Stimulated activated CD4-positive, alpha-beta T cell treated with anti-CD3 and anti-CD28 coated beads, TNF-alpha, amount 100 ng/mL, for 48 hours (primary cell): ENCODE measurements around the gene ANKRD40.
"Not testable (repeated sequence)": the region's sequence is repeated elsewhere in the genome, so short reads cannot be mapped to it uniquely, and the experiment has no call there.

Experiments
- DNase-seq, 3 donors: peaks; one replicate each; pipeline ENCODE4 v3.0.0-alpha.2; 2020; ENCODE audit warnings: low read depth in 3 of 3

ANKRD40 gene

DNA sequence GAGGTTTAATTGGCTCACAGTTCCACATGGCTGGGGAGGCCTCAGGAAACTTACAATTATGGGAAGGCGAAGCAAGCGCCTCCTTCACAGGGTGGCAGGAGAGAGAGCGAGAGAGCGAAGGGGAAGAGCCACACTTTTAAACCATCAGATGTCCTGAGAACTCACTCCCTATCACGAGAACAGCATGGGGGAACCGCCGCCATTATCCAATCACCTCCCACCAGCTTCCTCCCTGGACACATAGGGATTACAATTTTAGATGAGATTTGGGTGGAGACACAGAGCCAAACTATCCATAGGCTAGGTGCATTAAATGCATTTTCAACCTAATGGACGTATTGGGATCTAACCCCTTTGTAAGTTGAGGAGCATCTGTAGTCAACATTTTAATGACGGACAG is 4.9 kb upstream of the ANKRD40 start:
- no peak for DNase-seq

DNA sequence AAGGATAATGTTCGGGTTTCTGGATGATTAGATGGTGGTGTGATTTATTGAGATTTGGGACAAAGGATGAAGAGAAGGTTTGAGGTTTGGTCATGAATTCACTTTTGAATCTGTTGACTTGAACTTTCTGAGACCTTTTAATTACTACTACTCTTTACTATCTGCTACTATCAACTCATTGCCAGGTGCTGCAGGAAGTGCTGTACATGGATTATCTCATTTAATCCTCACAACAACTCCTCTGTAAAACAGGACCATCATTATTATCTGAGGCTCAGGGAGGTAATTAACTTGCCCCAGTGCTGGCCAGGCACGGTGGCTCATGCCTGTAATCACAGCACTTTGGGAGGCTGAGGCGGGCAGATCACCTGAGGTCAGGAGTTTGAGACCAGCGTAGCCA is 2.9 kb upstream of the ANKRD40 start:
- DNase-seq = no peak

DNA sequence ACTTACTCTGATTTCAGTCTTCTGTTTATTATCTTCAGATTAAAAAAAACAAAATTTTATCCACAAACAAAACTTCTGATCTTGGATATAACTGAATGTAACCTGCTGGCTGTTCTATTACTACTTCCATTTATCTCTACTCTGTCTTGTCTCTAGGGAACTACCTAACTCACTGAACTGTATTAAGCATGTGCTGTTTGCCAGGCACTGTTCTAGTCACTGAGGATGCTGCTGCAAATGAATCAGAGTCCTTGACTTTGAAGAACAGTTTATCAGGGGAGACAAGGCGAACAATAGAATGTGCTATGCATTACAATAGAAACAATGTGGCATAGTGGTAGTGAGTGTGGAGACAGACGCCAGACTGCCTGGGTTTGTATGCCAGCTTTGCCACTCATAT is 2.3 kb upstream of the ANKRD40 start:
- no peak for DNase-seq

DNA sequence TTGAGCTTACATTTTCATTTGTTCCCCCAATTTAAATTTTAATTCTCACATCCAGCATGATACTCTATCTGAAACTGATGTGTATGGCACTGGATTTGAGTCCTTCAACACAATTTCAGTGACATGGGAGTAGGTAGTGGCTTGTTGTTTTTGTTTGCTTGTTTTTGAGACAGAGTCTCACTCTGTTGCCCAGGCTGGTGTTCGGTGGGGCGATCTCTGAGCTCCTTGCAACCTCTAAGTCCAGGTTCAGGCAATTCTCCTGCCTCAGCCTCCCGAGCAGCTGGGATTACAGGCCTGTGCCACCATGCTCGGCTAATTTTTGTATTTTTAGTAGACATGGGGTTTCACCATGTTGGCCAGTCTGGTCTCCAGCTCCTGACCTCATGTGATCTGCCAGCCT is 1.3 kb upstream of the ANKRD40 start:
- not testable (repeated sequence) for DNase-seq

DNA sequence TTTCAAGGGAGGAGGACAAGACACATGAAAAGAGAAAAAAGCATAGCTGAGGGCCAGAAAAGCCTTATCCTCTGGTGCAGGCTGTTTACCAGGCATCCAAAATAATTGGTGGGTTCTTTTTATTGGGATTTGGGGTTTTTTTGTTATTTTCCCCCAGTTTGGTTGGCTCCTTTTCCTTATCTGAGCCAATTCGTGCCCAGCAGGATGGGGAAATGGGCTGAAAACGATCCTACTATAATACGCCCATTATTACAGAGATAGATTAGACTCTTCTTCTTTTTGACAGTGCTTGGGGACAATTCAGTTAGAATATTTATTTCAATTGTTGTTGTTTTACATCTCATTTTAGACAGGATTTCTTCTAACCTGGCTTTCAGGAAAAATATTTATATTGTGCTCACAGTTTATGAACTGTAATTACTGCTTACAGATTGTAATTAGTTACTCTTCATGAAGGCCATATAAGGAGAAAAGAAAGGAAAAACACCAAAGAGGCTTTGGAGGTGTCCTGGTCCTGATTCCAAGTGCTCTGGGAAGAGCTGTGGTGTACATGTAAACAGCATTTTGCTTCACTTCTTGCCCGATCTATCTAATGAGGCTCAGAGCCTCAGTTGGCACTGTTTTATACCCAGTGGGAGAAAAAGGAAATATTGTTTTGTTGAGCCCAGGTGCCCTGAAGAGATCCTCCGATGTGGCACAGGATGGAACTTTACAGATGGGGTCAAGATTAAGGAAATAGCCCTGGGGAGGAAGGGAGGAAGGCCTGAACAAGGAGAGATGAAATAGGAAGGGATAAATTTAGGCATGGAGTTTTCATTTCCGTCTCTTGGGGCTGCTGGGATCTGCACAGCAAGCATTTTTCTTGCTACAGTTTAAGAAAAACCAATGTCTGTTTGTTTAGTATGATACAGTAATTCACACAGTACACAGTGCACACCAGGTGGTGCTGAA is 611 bp upstream of the ANKRD40 start:
- no peak for DNase-seq

DNA sequence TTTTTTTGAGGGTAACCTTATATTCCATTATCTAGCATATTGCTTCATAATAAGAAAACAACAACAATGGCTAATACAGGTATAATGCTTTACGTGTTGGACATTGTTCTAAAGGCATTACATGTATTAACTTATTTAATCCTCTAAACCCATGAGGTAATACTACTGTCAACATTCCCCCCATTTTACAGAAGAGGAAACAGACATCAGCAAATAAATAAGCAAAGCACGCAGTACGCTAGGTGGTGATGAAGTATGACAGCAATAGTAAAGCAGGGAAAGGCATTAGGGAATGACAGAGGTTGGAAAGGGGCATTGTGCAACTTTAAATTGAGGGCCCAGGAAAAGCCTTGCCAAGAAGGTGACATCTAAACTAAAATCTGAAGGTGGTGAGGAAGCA is 4.6 kb downstream of the ANKRD40 start:
- no peak for DNase-seq

DNA sequence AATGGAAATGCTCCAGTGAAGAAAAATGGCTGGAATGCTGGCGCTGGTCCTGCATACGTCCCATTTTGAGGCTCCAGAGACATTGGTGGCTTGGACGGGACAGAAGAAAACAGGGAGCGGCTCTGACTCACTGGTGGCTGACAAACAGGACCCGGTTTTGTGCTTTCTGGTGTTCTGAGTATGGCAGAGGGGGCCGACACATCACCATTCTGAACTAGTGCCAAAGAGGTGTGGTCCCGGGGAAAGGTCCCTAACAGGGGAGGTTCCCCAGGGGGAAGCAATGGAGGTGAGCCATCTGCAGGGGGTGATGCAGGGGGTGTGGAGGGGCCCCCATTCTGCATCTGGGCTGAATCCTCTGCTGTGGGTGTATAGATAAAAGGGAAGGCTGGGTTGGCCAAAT is 8.3 kb downstream of the ANKRD40 start:
- no peak for DNase-seq

DNA sequence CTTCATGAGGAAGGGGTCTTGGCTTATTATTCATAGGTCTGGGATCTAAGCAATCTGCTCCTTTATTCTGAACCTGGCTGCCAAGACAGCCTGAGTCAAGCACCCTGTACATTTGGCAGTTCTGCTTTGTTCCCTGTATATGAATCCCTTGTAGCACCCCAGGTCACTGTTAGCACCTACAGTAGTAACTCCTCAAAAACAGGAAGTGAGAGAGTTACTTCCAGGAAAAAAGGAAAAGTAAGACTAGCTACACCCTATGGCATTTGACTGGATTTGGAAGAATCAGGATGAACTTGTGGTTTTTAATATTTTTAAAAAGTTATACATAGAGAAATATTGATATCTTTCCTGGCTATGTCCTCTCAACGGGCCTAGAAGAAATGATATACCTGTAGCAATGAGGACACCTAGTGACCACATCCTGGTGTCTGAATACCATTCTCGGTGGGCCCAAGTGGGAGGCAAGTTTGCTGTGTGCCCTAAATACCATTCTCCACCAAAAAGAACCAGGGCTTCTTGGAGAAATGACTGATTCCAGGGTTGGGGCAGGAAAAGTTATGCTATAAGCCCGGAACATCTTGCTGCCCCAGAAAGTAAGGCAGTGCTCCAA is 9.9 kb downstream of the ANKRD40 start:
- no peak for DNase-seq

DNA sequence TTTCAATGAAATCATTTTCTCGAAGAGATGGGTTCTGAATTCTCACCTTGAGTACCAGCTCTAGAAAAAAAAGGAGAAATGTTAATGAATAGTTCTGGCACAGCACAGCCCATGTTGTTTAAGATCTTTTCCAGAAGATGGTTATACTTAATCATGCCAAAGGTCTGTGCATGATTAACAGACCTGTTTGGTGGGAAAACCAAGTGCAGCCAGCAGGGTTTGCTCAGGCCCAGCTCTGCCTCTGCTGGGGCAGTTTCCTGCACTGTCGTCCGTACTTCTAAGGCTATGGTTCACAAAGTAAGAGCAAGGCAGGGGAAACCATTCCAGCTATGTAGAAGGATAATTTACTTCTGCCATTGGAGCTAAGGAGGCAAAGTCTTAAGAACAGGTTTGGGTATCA is 10.7 kb downstream of the ANKRD40 start:
- no peak for DNase-seq

DNA sequence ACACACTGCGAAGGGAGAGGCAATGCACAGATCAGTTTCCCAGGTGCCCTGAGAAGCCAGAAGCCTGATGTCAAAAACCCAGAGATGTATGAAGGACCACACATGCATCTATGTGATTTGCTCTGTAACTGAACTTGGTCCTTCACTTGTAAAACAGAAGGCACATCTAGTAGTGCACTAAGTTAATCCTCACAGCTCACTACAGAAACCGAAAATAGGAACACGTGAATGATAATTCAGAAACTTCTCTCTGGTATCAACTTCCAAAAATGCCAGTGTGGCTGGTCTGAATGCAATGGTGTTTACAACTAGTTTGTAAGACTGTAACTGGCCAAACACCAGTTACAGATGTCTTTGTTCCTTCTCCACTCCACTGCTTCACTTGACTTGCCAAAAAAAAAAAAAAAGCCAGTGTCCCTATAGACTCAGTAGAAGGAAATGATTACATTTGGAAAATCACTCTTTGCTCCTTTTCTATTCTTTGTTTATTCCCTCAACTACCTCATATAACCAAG is 11.3 kb downstream of the ANKRD40 start:
- no peak for DNase-seq

DNA sequence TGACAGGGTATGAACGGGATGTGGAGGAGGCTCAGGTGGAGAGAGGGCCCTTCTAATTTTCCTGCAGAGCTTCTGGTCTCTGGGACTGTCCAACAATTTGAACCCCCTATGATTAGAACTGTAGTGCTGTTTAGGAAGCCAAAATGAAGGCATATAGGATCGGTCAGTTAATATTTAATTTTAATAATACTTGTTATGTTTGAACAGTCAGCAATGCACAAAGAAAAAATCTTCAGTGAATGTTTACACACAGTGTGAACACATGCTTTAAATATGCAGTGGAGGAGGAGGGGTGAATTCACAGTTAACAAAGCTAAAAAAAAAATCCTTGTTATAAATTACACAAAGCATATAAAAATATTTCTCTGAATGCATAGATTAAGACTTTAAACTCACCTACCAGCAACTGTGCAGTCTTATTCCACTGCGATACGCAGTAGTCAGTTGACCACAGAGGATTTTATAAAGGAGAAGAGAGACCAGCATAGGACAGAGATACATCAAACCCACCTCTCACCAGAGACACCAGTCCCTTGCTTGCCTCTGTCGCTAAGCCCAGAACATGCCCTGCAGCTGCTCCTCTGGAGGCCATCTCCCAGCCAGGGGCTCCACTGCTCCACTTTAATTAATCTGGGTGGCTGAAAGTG is 14.6 kb downstream of the ANKRD40 start:
- no peak for DNase-seq

DNA sequence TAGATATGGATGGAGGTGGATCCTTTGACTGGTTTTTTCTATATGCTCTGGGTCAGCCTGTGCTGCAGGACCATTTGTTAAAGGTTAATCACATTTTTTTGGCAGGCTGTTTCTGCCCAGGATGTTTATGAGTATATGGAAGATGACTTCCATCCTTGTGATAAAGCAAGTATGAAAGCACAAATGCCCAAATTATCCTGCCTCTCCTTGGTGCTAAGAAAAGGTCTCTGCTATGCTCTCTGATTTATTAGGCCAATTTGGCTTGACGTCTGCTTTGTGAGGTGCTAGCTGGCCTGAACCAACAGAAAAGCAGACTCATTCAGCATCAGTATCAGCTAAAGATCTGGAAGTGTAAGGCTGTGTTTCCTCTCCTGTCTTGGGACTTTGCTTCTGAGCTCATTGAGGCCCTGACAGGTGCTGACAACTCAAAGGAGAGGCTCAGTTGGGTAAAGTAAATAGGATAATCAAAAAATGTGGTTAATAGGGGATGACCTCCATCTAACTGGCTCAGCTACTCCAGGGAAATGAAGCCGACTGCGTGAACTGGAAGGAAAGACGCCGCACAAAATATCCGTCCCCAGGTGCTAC is 15.2 kb downstream of the ANKRD40 start:
- no peak for DNase-seq

DNA sequence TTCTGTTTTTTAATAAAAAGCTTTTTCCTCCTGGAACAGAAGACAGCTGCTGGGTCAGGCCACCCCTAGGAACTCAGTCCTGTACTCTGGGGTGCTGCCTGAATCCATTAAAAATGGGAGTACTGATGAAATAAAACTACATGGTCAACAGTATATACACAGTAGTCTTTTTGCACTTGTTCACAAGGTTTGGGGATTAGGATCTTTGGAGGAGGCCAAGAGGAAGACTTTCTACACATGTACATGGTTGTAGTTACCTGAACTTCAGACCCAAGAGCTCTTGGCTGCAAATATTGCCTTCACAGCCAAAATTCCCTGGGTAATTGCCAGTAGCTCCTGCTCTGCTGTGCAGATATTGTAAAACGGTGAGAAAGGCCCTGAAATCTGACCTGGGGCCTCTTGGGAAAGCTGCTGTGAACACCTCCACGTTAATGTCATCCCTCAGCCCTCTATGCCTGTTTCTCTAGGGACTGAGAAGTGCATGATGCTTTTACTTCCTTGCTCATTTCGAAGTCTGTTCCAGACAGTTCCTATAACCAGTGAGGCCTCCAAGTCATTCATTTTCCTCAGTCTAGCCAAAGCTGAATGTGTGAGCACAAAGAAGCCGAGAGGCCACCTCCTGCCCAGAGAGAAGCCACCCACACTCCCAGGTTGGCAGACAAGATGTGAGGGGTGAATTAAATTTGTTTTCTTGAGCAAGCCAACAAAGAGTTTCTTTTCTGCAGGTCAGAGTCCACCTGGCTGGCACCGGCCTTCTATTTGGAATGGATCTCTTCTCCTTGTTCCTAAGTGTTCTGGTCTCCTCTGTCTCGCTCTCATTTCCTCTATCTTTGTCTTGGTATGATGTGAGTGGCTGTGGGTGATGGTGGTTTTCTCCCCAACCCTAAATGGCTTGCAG is 15.9 kb downstream of the ANKRD40 start:
- DNase-seq = no peak

DNA sequence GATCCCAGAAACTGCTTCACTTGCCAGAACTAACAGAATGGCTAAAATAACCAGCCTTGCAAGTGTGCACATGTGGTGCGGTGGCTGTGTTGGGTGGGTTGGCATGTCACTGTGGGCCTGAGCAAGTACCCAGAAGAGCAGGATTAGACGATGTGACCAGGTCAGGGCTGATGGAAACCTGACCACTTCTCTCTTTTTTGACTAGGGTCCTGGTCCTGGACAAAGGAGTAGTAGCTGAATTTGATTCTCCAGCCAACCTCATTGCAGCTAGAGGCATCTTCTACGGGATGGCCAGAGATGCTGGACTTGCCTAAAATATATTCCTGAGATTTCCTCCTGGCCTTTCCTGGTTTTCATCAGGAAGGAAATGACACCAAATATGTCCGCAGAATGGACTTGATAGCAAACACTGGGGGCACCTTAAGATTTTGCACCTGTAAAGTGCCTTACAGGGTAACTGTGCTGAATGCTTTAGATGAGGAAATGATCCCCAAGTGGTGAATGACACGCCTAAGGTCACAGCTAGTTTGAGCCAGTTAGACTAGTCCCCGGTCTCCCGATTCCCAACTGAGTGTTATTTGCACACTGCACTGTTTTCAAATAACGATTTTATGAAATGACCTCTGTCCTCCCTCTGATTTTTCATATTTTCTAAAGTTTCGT is 16.7 kb downstream of the ANKRD40 start:
- no peak for DNase-seq

DNA sequence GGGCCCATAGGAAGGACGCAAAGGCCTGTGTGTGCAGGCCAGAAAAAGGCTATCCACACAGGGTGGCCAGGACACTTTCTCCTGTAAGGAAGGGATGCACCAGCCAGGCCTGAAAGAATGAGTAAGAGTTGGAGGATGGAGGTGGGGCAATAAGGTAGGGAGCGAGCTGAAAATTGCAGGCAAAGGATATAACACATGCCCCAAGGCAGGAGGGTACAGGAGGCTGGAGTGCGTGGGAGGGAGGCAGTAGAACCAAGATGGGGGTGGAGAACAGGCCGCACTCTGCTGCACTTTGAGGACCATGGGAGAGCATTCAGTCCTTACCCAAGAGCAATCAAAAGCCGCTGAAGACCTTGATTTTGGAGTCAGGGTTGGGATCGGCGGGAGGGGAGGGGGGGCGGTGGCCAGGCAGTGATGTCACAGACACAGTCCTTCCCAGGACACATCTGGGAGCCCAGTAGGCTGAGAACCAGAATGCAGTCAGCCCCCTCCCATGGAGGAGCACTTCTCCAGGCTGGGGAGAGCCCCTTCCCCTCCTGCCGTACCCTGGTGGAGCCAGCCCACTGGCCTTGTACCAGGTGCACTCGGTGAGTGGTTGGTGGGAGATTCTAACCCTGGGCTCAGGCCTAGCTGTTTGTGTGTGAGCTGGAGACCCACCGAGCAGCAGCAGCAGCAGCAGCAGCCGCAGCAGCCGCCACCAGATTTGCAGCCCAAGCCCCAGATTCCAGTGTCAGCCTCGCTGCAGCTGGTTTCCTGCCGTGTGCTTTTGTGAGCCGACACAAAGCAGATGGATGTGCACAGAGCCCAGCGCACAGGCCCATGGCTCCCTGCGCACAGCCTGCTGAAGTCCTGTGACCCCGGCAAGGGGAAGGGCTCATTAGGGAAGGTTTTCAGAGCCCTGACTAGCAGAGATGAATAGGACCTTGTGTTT is 17.5 kb downstream of the ANKRD40 start:
- no peak for DNase-seq

DNA sequence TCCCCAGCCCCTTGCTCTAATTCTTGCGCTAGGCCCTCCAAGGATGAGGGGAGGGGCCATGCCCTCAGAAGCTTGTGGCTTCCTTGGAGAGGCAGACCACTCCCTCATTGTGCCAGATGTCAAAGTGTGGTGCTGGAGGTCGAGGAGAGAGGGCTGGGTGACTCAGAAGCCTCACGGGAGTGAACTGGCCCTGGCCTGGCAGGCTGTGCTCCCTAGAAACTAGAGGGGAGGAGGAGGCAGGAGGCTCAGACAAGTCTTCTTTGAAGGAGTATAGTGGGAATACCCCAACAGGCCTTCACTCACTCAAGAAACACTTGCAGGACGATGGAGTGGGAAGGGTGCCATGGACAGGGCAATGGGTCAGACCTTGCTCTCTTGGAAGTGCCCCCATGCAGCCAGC is 18.5 kb downstream of the ANKRD40 start:
- DNase-seq = no peak

DNA sequence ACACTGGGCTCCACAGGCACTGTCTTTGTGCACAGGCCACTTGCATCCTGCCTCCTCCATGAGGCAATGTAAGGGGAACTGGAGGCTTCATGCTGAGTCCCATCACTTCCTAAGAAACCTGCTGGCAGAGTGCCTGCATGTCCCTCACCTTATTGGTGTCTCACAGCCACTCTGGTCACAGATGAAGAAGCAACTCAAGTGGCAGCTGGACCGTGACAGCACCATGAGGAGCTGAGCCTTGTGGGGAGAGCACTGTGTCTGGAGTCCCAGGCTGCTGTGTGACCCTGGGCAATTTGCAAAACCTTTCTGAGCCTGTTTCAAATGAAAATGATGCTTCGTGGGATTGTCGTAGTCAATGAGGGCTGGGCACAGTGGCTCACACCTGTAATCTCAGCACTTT is 19.5 kb downstream of the ANKRD40 start:
- no peak for DNase-seq

DNA sequence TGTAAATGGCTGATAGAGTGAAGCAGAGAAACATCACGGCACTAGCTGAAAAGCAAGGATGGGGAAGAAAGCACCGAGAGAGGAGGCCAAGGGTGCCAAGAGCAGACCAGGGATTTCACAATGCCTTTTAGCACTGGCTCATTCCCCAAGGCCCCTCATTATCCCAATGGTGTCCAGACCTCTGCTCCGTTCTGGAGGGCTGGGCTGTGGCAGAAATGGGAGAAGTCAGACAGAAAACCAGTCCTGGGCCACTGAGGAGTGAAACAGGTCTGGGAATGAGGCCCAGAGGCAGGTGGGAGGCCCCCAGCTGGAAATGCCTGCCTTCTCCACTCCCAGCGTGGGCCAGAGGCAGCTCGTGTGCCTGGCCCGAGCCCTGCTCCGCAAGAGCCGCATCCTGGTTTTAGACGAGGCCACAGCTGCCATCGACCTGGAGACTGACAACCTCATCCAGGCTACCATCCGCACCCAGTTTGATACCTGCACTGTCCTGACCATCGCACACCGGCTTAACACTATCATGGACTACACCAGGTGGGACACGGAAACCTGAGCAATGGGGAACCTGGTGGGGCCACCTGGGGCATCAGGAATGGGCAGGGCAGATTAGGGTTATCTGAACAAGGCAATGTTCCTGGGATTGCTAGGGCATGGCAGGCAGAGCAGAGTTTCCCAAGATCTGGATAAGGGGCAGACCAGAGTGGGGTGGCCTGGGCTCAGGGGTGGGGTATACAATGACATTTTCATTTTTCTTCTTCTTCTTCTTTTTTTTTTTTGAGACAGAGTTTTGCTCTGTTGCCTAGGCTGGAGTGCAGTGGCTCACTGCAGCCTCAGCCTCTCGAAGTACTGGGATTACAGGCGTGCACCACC is 20.3 kb downstream of the ANKRD40 start:
- DNase-seq = no peak
